ENCODE data around the gene TXNDC15. TPM values are rescaled to one million over a fixed set of nuclear protein-coding genes. Genes with fewer than 3 reads are reported as not detected.
A peak's percentile ranks its signal among the peaks of the same experiment; 100 is the strongest.

Gene TXNDC15
- polyA plus RNA-seq, 1 of the 3 experiments (the other 2 are of a cell fraction) = 112 TPM

DNA sequence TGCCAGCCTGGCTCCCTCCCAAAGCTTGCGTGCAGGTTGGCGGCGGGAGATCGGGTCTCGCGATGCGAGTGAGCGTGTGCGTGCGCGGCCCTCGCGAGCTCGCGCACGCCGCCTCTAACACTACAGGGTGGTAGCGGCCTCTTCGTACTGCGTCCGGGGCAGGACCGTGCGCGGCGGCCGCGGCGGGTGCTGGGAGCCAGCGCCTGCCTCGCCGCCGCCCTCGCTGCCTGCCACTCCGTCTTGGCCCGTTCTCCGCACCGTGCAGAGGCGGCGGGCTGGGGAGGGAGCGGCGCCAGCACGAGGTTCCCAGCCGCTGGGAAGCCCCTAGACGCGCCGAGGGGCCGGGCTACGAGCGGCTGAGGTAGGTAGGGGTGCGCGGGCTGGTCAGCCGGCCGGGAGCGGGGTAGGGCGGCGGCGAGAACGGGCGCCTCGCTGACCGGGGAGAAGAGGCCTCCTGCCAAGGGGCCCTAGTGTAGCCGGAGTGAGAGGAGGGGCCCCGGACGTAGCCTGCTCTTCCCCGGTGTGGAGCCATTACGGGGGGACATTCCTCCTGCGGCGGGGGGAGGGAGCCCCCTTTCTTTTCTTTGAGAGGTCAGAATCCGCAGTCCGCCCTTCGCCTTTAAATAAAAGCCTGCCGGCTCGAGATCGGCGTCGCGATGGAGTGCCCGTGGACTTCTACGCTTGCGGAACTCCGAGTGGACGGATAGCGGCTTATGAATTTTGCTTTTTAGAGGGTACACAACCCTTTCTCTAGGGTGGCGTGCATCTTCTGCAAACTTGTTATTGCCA, 28.1 kb upstream of the TXNDC15 start, which contains the start of gene C5orf24 (continued):
- peak; percentile 39; the same call in 1 of the 2 replicates for TF ChIP-seq REST (IDR thresholded peaks at IDR 0.05; ENCODE audit: low read depth, low read length)
- no peak; a peak in 1 of 4 replicates for TF ChIP-seq EP300 (IDR thresholded peaks at IDR 0.05; ENCODE audit: borderline replicate concordance in 1 of 2, low read depth in 1 of 2, low read length in 1 of 2)
- TF ChIP-seq TAF1 (IDR thresholded peaks at IDR 0.05; ENCODE audit: borderline replicate concordance, low read depth, low read length) = peak; percentile 92
- no peak for TF ChIP-seq RXRA (IDR thresholded peaks at IDR 0.05; ENCODE audit: borderline replicate concordance, low read depth)
- TF ChIP-seq ZBTB33 (IDR thresholded peaks at IDR 0.05; ENCODE audit: borderline replicate concordance, low read depth) = peak; percentile 98
- peak; percentile 94; the same call in 1 of the 2 replicates for TF ChIP-seq POLR2AphosphoS5 (IDR thresholded peaks at IDR 0.05; ENCODE audit: low read depth, low read length)
- no peak for TF ChIP-seq PBX3 (IDR thresholded peaks at IDR 0.05)
- TF ChIP-seq FOSL2 (IDR thresholded peaks at IDR 0.05; ENCODE audit: borderline replicate concordance, low read depth) = no peak

GRCh38 chr5:134846641-134846960, 27.6 kb upstream of the TXNDC15 start:
- 4% methylated on average over 11 of the region's 11 CpGs for WGBS (ENCODE audit: low lambda C conversion rate)
- CTCF ChIA-PET = interaction anchor here (0.8 to 1.2 kb wide), 2 partner anchors 58 to 344 kb away, joined by 3 to 5 read pairs; partner anchors contain the start of gene PCBD2
- POLR2A ChIA-PET = interaction anchor here (1.2 kb wide), 1 partner anchor 27 kb away, joined by 5 read pairs; the partner anchor contains the start of gene TXNDC15
- TF ChIP-seq ZBTB33 (IDR thresholded peaks at IDR 0.05; ENCODE audit: borderline replicate concordance, low read depth) (no peak), REST (IDR thresholded peaks at IDR 0.05; ENCODE audit: low read depth, low read length) (no peak), GATA2 (CRISPR knock-in tag; IDR thresholded peaks at IDR 0.05) (no peak), RFX5 (IDR thresholded peaks at IDR 0.05; ENCODE audit: low read length) (no peak)
- TF ChIP-seq, protein P1, sequence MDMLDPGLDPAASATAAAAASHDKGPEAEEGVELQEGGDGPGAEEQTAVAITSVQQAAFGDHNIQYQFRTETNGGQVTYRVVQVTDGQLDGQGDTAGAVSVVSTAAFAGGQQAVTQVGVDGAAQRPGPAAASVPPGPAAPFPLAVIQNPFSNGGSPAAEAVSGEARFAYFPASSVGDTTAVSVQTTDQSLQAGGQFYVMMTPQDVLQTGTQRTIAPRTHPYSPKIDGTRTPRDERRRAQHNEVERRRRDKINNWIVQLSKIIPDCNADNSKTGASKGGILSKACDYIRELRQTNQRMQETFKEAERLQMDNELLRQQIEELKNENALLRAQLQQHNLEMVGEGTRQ (IDR thresholded peaks at IDR 0.05; ENCODE audit: borderline replicate concordance, low read depth, low read length) = no peak

More at GRCh38 chr5:134846641-134846960, 27.6 kb upstream of the TXNDC15 start:
- H3K36me3 ChIP-seq (replicated peaks in 1 of 2; ENCODE audit: control insufficient read depth in 1 of 2, insufficient read depth in 2 of 2, low read length in 1 of 2) = peaks cover 0 to 37% of the 10 kb centered on the region in 2 experiments
- no peaks in the 10 kb centered on the region for H3K9me3 ChIP-seq
- peak overlapping the region; percentile 87 to 88 for H3K27ac ChIP-seq (ENCODE audit: low read depth in 2 of 2, low read length in 1 of 2)
- peak overlapping the region; percentile 92 for H3K9ac ChIP-seq
- no peaks in the 10 kb centered on the region for H3K27me3 ChIP-seq (ENCODE audit: insufficient read depth)
- peak overlapping the region; percentile 65 to 76 for H3K4me3 ChIP-seq (ENCODE audit: low read depth in 2 of 2, low read length in 1 of 2)
- peak overlapping the region; percentile 23 for H2AFZ ChIP-seq (ENCODE audit: low read depth)
- peaks cover 6 to 35% of the 10 kb centered on the region in 2 experiments for H3K4me1 ChIP-seq (ENCODE audit: control insufficient read depth in 1 of 2, insufficient read depth in 2 of 2, low read depth in 1 of 2, low read length in 1 of 2)
- peaks cover 54% of the 10 kb centered on the region for H3K79me2 ChIP-seq (ENCODE audit: insufficient read depth)
- H3F3A ChIP-seq (replicated peaks; ENCODE audit: insufficient read depth) = peaks cover 47% of the 10 kb centered on the region
- DNase-seq = peak; percentile 30
- H4K20me1 ChIP-seq (ENCODE audit: insufficient read depth) = peaks cover 18% of the 10 kb centered on the region
- peak overlapping the region; percentile 75 for H3K4me2 ChIP-seq
- no peaks in the 10 kb centered on the region for H3K9me2 ChIP-seq

Data from SK-N-SH (cell line).